Measurements from ENCODE around the gene CHRNA10.
"Not testable (repeated sequence)": the region's sequence is repeated elsewhere in the genome, so short reads cannot be mapped to it uniquely, and the experiment has no call there.

DNA sequence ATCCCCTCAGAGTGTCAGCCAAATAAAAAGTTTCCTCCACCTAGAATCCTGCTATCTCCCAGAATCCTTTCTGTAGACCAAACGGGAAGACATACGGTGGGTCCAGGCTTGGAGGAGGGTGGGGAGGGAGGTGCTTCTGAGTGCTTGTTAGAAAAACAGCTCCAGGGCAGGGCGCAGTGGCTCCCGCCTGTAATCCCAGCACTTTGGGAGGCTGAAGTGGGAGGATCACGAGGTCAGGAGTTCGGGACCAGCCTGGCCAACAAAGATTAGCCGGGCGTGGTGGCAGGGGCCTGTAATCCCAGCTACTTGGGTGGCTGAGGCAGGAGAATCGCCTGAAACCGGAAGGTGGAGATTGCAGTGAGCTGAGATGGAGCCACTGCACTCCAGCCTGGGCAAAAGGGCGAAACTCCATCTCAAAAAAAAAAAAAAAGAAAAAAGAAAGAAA lies 28.1 kb downstream of the CHRNA10 start:
- not testable (repeated sequence) for TF ChIP-seq EZH2 (IDR thresholded peaks at IDR 0.05; ENCODE audit: low read depth); CTCF (conservative IDR thresholded peaks at IDR 0.05)

Data from PC-9 (cell line).